ENCODE results near the gene PLIN1.

The PLIN1 gene

GRCh38 chr15:89649716-89650115 is 29.5 kb downstream of the PLIN1 start:
- DNase-seq = no peak

GRCh38 chr15:89649013-89649625 is 30.0 kb downstream of the PLIN1 start:
- DNase-seq = no peak

- no peak for DNase-seq
These were observed 30.8 kb downstream of the PLIN1 start for GRCh38 chr15:89648106-89649012.

GRCh38 chr15:89647191-89647851 is 31.8 kb downstream of the PLIN1 start:
- DNase-seq = peak; percentile 23

- no peak for DNase-seq
These were observed 32.6 kb downstream of the PLIN1 start for GRCh38 chr15:89646416-89647141.

GRCh38 chr15:89645680-89646079 is 33.5 kb downstream of the PLIN1 start:
- no peak for DNase-seq

- no peak for DNase-seq
These were observed 37.1 kb downstream of the PLIN1 start for GRCh38 chr15:89642106-89642505.

GRCh38 chr15:89641053-89641452 is 38.1 kb downstream of the PLIN1 start:
- DNase-seq = no peak

- DNase-seq = no peak
These were observed 38.9 kb downstream of the PLIN1 start for GRCh38 chr15:89640245-89640644.

GRCh38 chr15:89633585-89633984 is 45.6 kb downstream of the PLIN1 start:
- no peak for DNase-seq

GRCh38 chr15:89632563-89633430 is 46.4 kb downstream of the PLIN1 start:
- no peak for DNase-seq

- DNase-seq = no peak
These were observed 47.3 kb downstream of the PLIN1 start for GRCh38 chr15:89631902-89632264.

GRCh38 chr15:89630974-89631901 is 47.9 kb downstream of the PLIN1 start:
- no peak for DNase-seq

GRCh38 chr15:89630260-89630659 is 48.9 kb downstream of the PLIN1 start:
- DNase-seq = no peak

- DNase-seq = no peak
These were observed 49.3 kb downstream of the PLIN1 start for GRCh38 chr15:89629829-89630228.

GRCh38 chr15:89628806-89629715 is 50.1 kb downstream of the PLIN1 start:
- no peak for DNase-seq

GRCh38 chr15:89628301-89628700 is 50.9 kb downstream of the PLIN1 start:
- DNase-seq = no peak

GRCh38 chr15:89627256-89627970 is 51.8 kb downstream of the PLIN1 start:
- no peak for DNase-seq

GRCh38 chr15:89625716-89626115 is 53.5 kb downstream of the PLIN1 start:
- no peak for DNase-seq

All from midbrain (tissue), 1 donor.